RWPE1 (cell line): ENCODE data around the gene RALGAPB.
A peak's percentile ranks its signal among the peaks of the same experiment; 100 is the strongest.

ENCODE experiments used
- CTCF ChIA-PET: fragments of 350-600 bp; sonication (Branson Sonifier 250); formaldehyde crosslinking; extraction: SDS; loops from one replicate; lab custom pipeline; 2021; lab: Yijun Ruan, JAX
- POLR2A ChIA-PET: fragments of 400-600 bp; formaldehyde crosslinking; extraction: SDS; loops from one replicate; lab custom pipeline; 2020; ENCODE audit warnings: antibody characterized with exemption; ENCODE audit not compliant: low non-redundant PET; lab: Yijun Ruan, JAX
- DNase-seq: peaks from one replicate; pipeline ENCODE4 v3.0.0; 2012; ENCODE audit warnings: low spot score
- H3K27ac ChIP-seq: fragments of 450-650 bp; 2 replicates; pipeline ENCODE4 v1.5.1; 2017
- TF ChIP-seq, protein P1 (sequence below): fragments of 450-650 bp; conservative IDR thresholded peaks from 2 replicates; pipeline ENCODE4 v1.5.1; 2017; ENCODE audit warnings: low read depth, mild to moderate bottlenecking

Gene RALGAPB

DNA sequence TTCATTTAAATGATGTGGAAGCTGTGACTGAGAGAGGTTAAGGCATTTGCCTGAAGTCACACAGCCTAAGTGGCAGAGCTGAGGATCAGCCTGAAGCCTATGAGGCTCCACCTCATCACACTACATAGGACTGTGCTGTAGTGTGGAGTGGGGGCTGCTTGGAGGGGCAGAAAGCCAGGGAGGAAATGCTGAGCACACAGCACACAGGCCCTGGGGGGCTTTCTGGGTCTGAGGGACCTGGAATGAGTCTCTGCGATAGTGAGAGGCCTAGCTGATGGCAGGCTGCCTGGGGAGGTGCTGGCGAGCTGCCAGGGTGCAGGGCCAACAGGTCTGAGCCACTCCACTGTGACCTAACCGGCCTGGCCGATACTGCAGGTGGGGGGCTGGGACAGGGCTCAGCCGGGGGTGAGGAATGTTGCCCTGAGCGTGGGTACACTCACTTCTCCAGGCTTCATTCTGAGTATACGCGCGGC is 126.8 kb downstream of the RALGAPB start:
- ChIA-PET CTCF (interaction anchor here (0.6 kb wide), 2 partner anchors 330 to 363 kb away, joined by 3 read pairs; partner anchors contain the start of gene DHX35), POLR2A (no interaction called here)
- no peak overlapping the region for H3K27ac ChIP-seq
- TF ChIP-seq, protein P1, sequence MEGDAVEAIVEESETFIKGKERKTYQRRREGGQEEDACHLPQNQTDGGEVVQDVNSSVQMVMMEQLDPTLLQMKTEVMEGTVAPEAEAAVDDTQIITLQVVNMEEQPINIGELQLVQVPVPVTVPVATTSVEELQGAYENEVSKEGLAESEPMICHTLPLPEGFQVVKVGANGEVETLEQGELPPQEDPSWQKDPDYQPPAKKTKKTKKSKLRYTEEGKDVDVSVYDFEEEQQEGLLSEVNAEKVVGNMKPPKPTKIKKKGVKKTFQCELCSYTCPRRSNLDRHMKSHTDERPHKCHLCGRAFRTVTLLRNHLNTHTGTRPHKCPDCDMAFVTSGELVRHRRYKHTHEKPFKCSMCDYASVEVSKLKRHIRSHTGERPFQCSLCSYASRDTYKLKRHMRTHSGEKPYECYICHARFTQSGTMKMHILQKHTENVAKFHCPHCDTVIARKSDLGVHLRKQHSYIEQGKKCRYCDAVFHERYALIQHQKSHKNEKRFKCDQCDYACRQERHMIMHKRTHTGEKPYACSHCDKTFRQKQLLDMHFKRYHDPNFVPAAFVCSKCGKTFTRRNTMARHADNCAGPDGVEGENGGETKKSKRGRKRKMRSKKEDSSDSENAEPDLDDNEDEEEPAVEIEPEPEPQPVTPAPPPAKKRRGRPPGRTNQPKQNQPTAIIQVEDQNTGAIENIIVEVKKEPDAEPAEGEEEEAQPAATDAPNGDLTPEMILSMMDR = no peak
- peak; percentile 71 for DNase-seq

DNA sequence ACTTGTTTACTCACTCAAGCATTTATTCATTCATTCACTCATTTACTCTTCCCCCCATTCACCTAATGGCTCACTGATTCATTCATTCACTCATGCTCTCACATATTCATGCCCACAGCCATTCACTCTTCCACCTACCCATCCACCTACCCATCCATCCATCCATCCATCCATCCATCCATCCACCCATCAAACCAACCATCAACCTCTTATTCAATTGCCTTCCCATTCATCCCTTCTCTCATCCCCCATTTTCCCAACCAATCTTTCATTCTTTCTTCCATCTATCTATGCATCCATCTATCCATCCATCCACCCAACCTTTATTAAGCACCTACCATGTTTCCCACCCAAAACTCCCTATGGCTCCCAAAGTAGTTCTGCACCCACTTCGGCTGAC is 127.4 kb downstream of the RALGAPB start:
- TF ChIP-seq, protein P1 = no peak
- CTCF ChIA-PET = no interaction called here
- POLR2A ChIA-PET = no interaction called here

DNA sequence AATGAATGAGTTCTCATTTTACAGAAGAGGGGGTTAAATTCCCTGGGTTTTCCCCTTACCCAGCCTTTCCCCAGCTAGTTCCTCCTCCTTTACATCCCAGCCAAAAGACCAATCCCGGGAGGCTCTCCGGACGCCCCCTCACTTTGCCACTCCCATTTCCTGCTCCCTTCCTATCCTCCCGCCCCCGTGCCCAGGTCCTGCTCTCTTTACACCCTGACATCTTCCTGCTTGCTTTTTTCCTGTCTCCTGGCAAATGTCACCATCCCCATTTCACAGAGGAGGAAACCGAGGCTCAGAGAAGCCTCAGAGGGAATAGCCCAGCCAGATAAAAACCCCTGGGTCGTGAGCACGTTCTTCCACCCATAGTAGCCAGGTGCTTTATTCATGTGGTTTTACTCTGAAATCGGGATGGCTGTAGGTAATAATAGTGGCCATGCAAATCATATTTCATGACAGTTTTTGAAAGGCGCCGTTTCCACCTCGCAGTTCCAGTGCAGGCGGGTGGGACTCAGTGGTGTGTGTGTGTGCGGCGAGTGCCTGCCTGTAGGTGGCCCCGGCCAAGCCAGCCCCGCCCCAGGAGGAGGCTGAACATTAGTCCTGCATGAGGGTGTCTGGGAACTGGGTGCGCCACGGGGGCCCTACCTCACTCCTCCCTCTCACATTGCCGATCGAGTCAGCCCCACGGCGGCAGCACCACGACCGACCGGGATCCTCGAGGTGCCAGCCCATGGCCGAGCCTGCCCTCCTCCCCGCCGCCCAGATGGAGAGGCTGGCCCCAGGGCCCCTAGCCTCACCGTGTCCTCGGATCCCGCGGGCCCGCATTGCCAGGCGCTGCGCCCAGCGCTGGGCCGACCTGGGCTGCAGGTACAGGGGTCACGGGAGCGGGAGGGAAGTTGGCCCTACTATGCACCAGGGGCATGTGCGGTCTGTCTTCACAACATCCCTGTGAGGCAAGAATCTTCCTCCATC is 128.9 kb downstream of the RALGAPB start, which contains the start of gene ARHGAP40:
Gene ARHGAP40, plus strand, starts transcription at position 594 of the 969 bp plus-strand sequence.
- POLR2A ChIA-PET = interaction anchor here (0.6 kb wide), 1 partner anchor 138 kb away, joined by 5 read pairs; no protein-coding TSS in a partner anchor
- TF ChIP-seq, protein P1 = no peak
- CTCF ChIA-PET = interaction anchor here (0.5 kb wide), 1 partner anchor 38 kb away, joined by 3 read pairs; no protein-coding TSS in a partner anchor
- H3K27ac ChIP-seq = no peak within 1 kb of the TSS
- DNase-seq = peak; percentile 80

More for the DNA sequence above, 127.4 kb downstream of the RALGAPB start:
- no peak for DNase-seq
- H3K27ac ChIP-seq = no peak overlapping the region

DNA sequence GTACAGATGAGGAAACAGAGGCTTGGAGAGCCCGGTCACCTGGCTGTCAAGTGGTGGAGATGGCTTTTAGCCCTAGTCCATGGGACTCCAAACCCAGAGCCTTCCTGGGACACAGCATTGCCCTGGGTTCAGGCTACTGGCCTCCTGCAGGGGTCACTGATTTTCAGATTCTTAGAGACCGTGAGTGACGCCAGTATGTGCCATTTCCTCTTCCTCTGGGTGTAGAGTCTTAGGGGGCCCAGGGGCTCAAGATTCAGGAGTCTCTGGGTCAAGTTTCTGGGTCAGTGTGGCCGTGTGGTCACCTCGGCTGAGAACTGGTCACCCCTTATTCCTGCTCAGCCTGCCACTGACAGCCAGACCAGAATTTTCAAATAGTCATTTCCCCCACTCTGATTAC is 129.5 kb downstream of the RALGAPB start:
- CTCF ChIA-PET = no interaction called here
- POLR2A ChIA-PET = no interaction called here
- TF ChIP-seq, protein P1 = no peak
- DNase-seq = no peak
- no peak overlapping the region for H3K27ac ChIP-seq

DNA sequence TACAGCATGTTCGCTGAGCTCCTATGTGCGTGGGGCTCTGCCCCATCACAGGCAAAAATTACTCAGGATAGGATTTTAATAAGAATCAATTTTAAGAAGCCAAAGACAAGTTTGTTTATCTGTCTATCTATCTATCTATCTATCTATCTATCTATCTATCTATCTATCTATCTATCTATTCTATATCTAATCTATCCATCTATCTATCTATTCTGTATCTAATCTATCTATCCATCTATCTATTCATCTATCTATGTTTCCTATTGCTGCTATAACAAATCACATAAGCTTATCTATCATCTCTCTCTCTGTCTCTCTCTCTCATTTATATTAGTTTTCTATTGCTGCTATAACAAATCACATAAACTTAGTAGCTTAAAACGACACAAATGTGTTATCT is 130.6 kb downstream of the RALGAPB start:
- ChIA-PET CTCF (interaction anchor here (0.7 kb wide), 1 partner anchor 403 kb away, joined by 6 read pairs; no protein-coding TSS in a partner anchor), POLR2A (interaction anchor here (1.4 kb wide), 1 partner anchor 14 kb away, joined by 5 read pairs; no protein-coding TSS in a partner anchor)
- TF ChIP-seq, protein P1 = no peak
- no peak overlapping the region for H3K27ac ChIP-seq
- DNase-seq = no peak

DNA sequence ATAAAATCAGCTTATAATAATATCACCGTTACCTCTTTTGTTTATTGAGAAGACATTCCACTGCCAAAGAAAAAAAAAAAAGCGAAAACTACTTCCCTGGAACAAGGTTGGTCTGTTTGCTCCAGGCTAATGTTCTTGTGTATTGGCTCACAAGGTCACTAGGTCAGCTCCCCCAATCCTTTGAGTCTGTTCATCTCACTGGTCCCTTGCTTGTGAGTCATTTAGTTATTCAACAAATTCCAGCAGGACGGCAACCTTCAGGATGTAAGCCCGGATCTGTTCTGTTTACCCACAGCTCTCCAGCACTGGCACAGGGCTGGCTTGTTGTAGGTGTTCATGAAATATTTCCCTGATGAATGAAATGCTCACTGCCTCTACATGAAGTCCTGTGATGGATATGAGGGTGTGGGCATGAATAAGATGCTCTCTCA is 132.2 kb downstream of the RALGAPB start:
- CTCF ChIA-PET = interaction anchor here (0.6 kb wide), 2 partner anchors 21 to 145 kb away, joined by 3 read pairs; no protein-coding TSS in a partner anchor
- no peak overlapping the region for H3K27ac ChIP-seq
- peak; percentile 99 for DNase-seq
- TF ChIP-seq, protein P1 = no peak
- POLR2A ChIA-PET = interaction anchor here (1.4 kb wide), 1 partner anchor 12 kb away, joined by 5 read pairs; no protein-coding TSS in a partner anchor
